CD14-positive monocyte (primary cell): ENCODE data around the gene SLC22A16. TPM values are rescaled to one million over a fixed set of nuclear protein-coding genes. Genes with fewer than 3 reads are reported as not detected.

Source experiments
- DNase-seq, 3 donors: peaks; one replicate each; pipeline ENCODE4 v3.0.0-alpha.2; 2011 to 2022
- H2AFZ ChIP-seq: 2 replicates; pipeline ENCODE4 v1.6.0; 2012; ENCODE audit warnings: mild to moderate bottlenecking, low read depth, low read length, inconsistent platforms; ENCODE audit not compliant: insufficient read depth, poor library complexity, severe bottlenecking
- H3K27ac ChIP-seq, 2 donors: 1 replicate in 1 of 2; 2 replicates in 1 of 2; pipeline ENCODE4 v1.5.1; 2012 to 2013; ENCODE audit warnings: low read length in 2 of 2, control low read depth in 1 of 2, inconsistent platforms in 1 of 2, low read depth in 1 of 2, mild to moderate bottlenecking in 1 of 2
- H3K27me3 ChIP-seq, 2 donors: one replicate each; pipeline versions ENCODE4 v1.6.0 to v1.6.1; 2011 to 2013; ENCODE audit warnings: low read length in 2 of 2; ENCODE audit not compliant: control insufficient read depth in 2 of 2, insufficient read depth in 2 of 2
- H3K36me3 ChIP-seq, 2 donors: replicated peaks in 1 of 2; 1 replicate in 1 of 2; 2 replicates in 1 of 2; pipeline versions ENCODE4 v1.5.1 to v1.6.1; 2012 to 2013; ENCODE audit warnings: low read length in 2 of 2, control low read depth in 1 of 2, inconsistent platforms in 1 of 2, mild to moderate bottlenecking in 1 of 2; ENCODE audit not compliant: insufficient read depth in 2 of 2, control insufficient read depth in 1 of 2
- H3K4me1 ChIP-seq, 2 donors: 1 replicate in 1 of 2; 2 replicates in 1 of 2; pipeline versions ENCODE4 v1.5.1 to v1.6.1; 2012 to 2013; ENCODE audit warnings: low read length in 2 of 2, control low read depth in 1 of 2, inconsistent platforms in 1 of 2, mild to moderate bottlenecking in 1 of 2, moderate library complexity in 1 of 2; ENCODE audit not compliant: insufficient read depth in 2 of 2, control insufficient read depth in 1 of 2
- H3K4me2 ChIP-seq: replicated peaks from 2 replicates; pipeline ENCODE3; 2012; ENCODE audit warnings: low read length, moderate library complexity, mild to moderate bottlenecking; ENCODE audit not compliant: poor library complexity, severe bottlenecking; ENCODE audit errors: extremely low read depth
- H3K4me3 ChIP-seq, 3 experiments: fragments of 200-600 bp in 1 of 3; sonication (generic) in 1 of 3; replicated peaks in 1 of 3; 1 replicate in 2 of 3; 2 replicates in 1 of 3; pipeline ENCODE4 v1.5.1; 2011 to 2013; ENCODE audit warnings: low read length in 3 of 3, mild to moderate bottlenecking in 3 of 3, control low read depth in 2 of 3, low read depth in 2 of 3, inconsistent platforms in 1 of 3, moderate library complexity in 1 of 3
- H3K79me2 ChIP-seq: 2 replicates; pipeline ENCODE4 v1.6.0; 2012; ENCODE audit warnings: mild to moderate bottlenecking, control low read depth, inconsistent platforms, low read length, moderate library complexity; ENCODE audit not compliant: insufficient read depth
- H3K9ac ChIP-seq: 2 replicates; pipeline ENCODE4 v1.6.0; 2017; ENCODE audit warnings: low read length, mild to moderate bottlenecking; ENCODE audit not compliant: insufficient read depth, poor library complexity, severe bottlenecking
- H3K9me3 ChIP-seq, 2 donors: replicated peaks in 1 of 2; 1 replicate in 1 of 2; 2 replicates in 1 of 2; pipeline versions ENCODE4 v1.5.1 to v1.6.1; 2012 to 2013; ENCODE audit warnings: low read length in 2 of 2, control low read depth in 1 of 2; ENCODE audit not compliant: control insufficient read depth in 1 of 2, insufficient read depth in 1 of 2
- H4K20me1 ChIP-seq: 2 replicates; pipeline ENCODE4 v1.6.0; 2012; ENCODE audit warnings: mild to moderate bottlenecking, low read length, control low read depth, moderate library complexity; ENCODE audit not compliant: insufficient read depth
- H3K27ac Mint-ChIP-seq, 7 donors: one replicate each; pipeline ENCODE4 v1.8.0; 2020; ENCODE audit warnings: mild to moderate bottlenecking in 7 of 7, mixed read lengths in 7 of 7, moderate library complexity in 6 of 7, inconsistent platforms in 2 of 7
- H3K27me3 Mint-ChIP-seq, 3 donors: one replicate each; pipeline ENCODE4 v1.8.0; 2021 to 2022; ENCODE audit warnings: low read depth in 3 of 3, mild to moderate bottlenecking in 3 of 3, mixed read lengths in 3 of 3, moderate library complexity in 3 of 3, inconsistent platforms in 1 of 3
- H3K36me3 Mint-ChIP-seq, 2 donors: one replicate each; pipeline ENCODE4 v1.8.0; 2020; ENCODE audit warnings: mixed read lengths in 2 of 2, inconsistent platforms in 1 of 2, mild to moderate bottlenecking in 1 of 2
- H3K4me1 Mint-ChIP-seq: one replicate; pipeline ENCODE4 v1.8.0; 2020; ENCODE audit warnings: mild to moderate bottlenecking, mixed read lengths
- H3K4me3 Mint-ChIP-seq, 2 donors: one replicate each; pipeline ENCODE4 v1.8.0; 2020; ENCODE audit warnings: mild to moderate bottlenecking in 2 of 2, mixed read lengths in 2 of 2, moderate library complexity in 1 of 2
- H3K9me3 Mint-ChIP-seq, 7 donors: one replicate each; pipeline ENCODE4 v1.8.0; 2020 to 2022; ENCODE audit warnings: mixed read lengths in 7 of 7, mild to moderate bottlenecking in 6 of 7, moderate library complexity in 6 of 7, inconsistent platforms in 2 of 7
- CTCF ChIP-seq: fragments of 200-600 bp; IDR thresholded peaks from one replicate; pipeline ENCODE4 v1.8.0; 2022; ENCODE audit warnings: antibody characterized with exemption, mild to moderate bottlenecking
- WGBS: methylation state at CpG from one replicate; pipeline ENCODE4 v1.1.5; 2013; ENCODE audit warnings: missing lambda C conversion rate; ENCODE audit not compliant: insufficient coverage; 5-methylcytosine and 5-hydroxymethylcytosine counted together
- intact Hi-C, 2 donors: fragments of 100-400 bp; cut with micrococcal nuclease; formaldehyde crosslinking; loops; one replicate each; pipeline versions ENCODE4 v1.15.0 to v1.15.1; 2023
- polyA plus RNA-seq, 3 donors: library from polyadenylated mRNA; depleted of rRNA in 1 of 3; unstranded in 2 of 3; stranded (reverse) in 1 of 3; fragments of 300-500 nt in 2 of 3; fragments of >200 nt in 1 of 3; fragmentation: Illumina TruSeq in 2 of 3; gene quantifications; 1 replicate in 2 of 3; 2 replicates in 1 of 3; pipeline ENCODE4 v1.2.3, GENCODE V29; 2012 to 2021

SLC22A16 gene
- polyA plus RNA-seq, 3 donors, result 1.8 to 15.6 (median 4.0) TPM

- no peaks in the 10 kb centered on the region for H3K36me3 ChIP-seq
- DNase-seq, result no peak
- WGBS, result 58% methylated on average over 4 of the region's 4 CpGs
- H3K4me3 ChIP-seq, result peak overlapping the region in 1 of 3 experiments; percentile 75
- peak overlapping the region; percentile 62 for H3K4me2 ChIP-seq
- Mint-ChIP-seq H3K36me3 (peaks cover 0 to 7% of the 10 kb centered on the region in 2 donors), H3K4me3 (peak overlapping the region; percentile 78 to 93), H3K4me1 (peaks cover 32% of the 10 kb centered on the region), H3K27ac (peak overlapping the region; percentile 70 to 97 (median 91)), H3K9me3 (peaks cover 0 to 2% (median 0%) of the 10 kb centered on the region in 7 donors), H3K27me3 (peaks cover 0 to 3% (median 2%) of the 10 kb centered on the region in 3 donors)
- H3K27me3 ChIP-seq, result no peaks in the 10 kb centered on the region
- no peaks in the 10 kb centered on the region for H4K20me1 ChIP-seq
- H3K27ac ChIP-seq, result peak overlapping the region in 1 of 2 donors; percentile 87
- no peak for TF ChIP-seq CTCF
- peak overlapping the region; percentile 62 for H3K9ac ChIP-seq
- peaks cover 7 to 20% of the 10 kb centered on the region in 2 donors for H3K4me1 ChIP-seq
- peak overlapping the region; percentile 94 for H2AFZ ChIP-seq
- intact Hi-C loops, result no loop called here
- no peaks in the 10 kb centered on the region for H3K79me2 ChIP-seq
- no peaks in the 10 kb centered on the region for H3K9me3 ChIP-seq
Measured at GRCh38 chr6:110414669-110415068, 61.7 kb downstream of the SLC22A16 start.

- no peak overlapping the region for H3K4me3 ChIP-seq
- no peaks in the 10 kb centered on the region for H3K27me3 ChIP-seq
- Mint-ChIP-seq H3K9me3 (peaks cover 0 to 2% (median 0%) of the 10 kb centered on the region in 7 donors), H3K4me3 (no peak overlapping the region), H3K36me3 (peaks cover 0 to 7% of the 10 kb centered on the region in 2 donors), H3K27me3 (peaks cover 0 to 3% (median 0%) of the 10 kb centered on the region in 3 donors), H3K4me1 (peaks cover 19% of the 10 kb centered on the region), H3K27ac (no peak overlapping the region)
- H3K4me2 ChIP-seq, result no peak overlapping the region
- H3K79me2 ChIP-seq, result no peaks in the 10 kb centered on the region
- no peak for TF ChIP-seq CTCF
- H3K9ac ChIP-seq, result no peak overlapping the region
- no peaks in the 10 kb centered on the region for H3K36me3 ChIP-seq
- H3K9me3 ChIP-seq, result no peaks in the 10 kb centered on the region
- intact Hi-C loops, result no loop called here
- no peak for DNase-seq
- 81% methylated on average over 8 of the region's 8 CpGs for WGBS
- no peak overlapping the region for H3K27ac ChIP-seq
- no peak overlapping the region for H2AFZ ChIP-seq
- H3K4me1 ChIP-seq, result peaks cover 7 to 20% of the 10 kb centered on the region in 2 donors
- no peaks in the 10 kb centered on the region for H4K20me1 ChIP-seq
Measured at GRCh38 chr6:110412360-110412759, 64.1 kb downstream of the SLC22A16 start.
